ENCODE data around the gene RCE1. TPM values are rescaled to one million over a fixed set of nuclear protein-coding genes. Genes with fewer than 3 reads are reported as not detected.

The RCE1 gene
- total RNA-seq, 1 donor from 2014 or later, result 45.2 TPM

- TF ChIP-seq CTCF (IDR thresholded peaks at IDR 0.05; ENCODE audit: insufficient read depth, low read length, poor library complexity, severe bottlenecking), result no peak
- DNase-seq (ENCODE audit: low read depth), result no peak
- H3K36me3 ChIP-seq (ENCODE audit: control insufficient read depth, insufficient read depth, low read length), result no peaks in the 10 kb centered on the region
- no peaks in the 10 kb centered on the region for H3K27me3 ChIP-seq (ENCODE audit: control insufficient read depth, insufficient read depth, low read length)
- H3K4me3 ChIP-seq (ENCODE audit: low read depth, low read length), result no peak overlapping the region
These were observed 41.2 kb downstream of the RCE1 start for GRCh38 chr11:66884443-66884842.

GRCh38 chr11:66885469-66885868, 42.2 kb downstream of the RCE1 start:
- TF ChIP-seq CTCF (IDR thresholded peaks at IDR 0.05; ENCODE audit: insufficient read depth, low read length, poor library complexity, severe bottlenecking), result no peak
- DNase-seq (ENCODE audit: low read depth), result no peak
- no peak overlapping the region for H3K4me3 ChIP-seq (ENCODE audit: low read depth, low read length)
- H3K27me3 ChIP-seq (ENCODE audit: control insufficient read depth, insufficient read depth, low read length), result no peaks in the 10 kb centered on the region
- no peaks in the 10 kb centered on the region for H3K36me3 ChIP-seq (ENCODE audit: control insufficient read depth, insufficient read depth, low read length)

- no peak for DNase-seq (ENCODE audit: low read depth)
- H3K36me3 ChIP-seq (ENCODE audit: control insufficient read depth, insufficient read depth, low read length), result no peaks in the 10 kb centered on the region
- H3K27me3 ChIP-seq (ENCODE audit: control insufficient read depth, insufficient read depth, low read length), result no peaks in the 10 kb centered on the region
- no peak overlapping the region for H3K4me3 ChIP-seq (ENCODE audit: low read depth, low read length)
- no peak for TF ChIP-seq CTCF (IDR thresholded peaks at IDR 0.05; ENCODE audit: insufficient read depth, low read length, poor library complexity, severe bottlenecking)
These were observed 42.8 kb downstream of the RCE1 start for GRCh38 chr11:66885950-66886440.

- DNase-seq (ENCODE audit: low read depth), result no peak
- Histone ChIP-seq H3K27me3 (ENCODE audit: control insufficient read depth, insufficient read depth, low read length) (no peaks in the 10 kb centered on the region), H3K4me3 (ENCODE audit: low read depth, low read length) (no peak overlapping the region), H3K36me3 (ENCODE audit: control insufficient read depth, insufficient read depth, low read length) (no peaks in the 10 kb centered on the region)
- no peak for TF ChIP-seq CTCF (IDR thresholded peaks at IDR 0.05; ENCODE audit: insufficient read depth, low read length, poor library complexity, severe bottlenecking)
These were observed 43.5 kb downstream of the RCE1 start for GRCh38 chr11:66886671-66887221.

- TF ChIP-seq CTCF (IDR thresholded peaks at IDR 0.05; ENCODE audit: insufficient read depth, low read length, poor library complexity, severe bottlenecking), result no peak
- DNase-seq (ENCODE audit: low read depth), result no peak
- Histone ChIP-seq H3K36me3 (ENCODE audit: control insufficient read depth, insufficient read depth, low read length) (no peaks in the 10 kb centered on the region), H3K4me3 (ENCODE audit: low read depth, low read length) (no peak overlapping the region), H3K27me3 (ENCODE audit: control insufficient read depth, insufficient read depth, low read length) (no peaks in the 10 kb centered on the region)
These were observed 44.3 kb downstream of the RCE1 start for GRCh38 chr11:66887526-66887925.

GRCh38 chr11:66888282-66888681, 45.0 kb downstream of the RCE1 start:
- no peak overlapping the region for H3K4me3 ChIP-seq (ENCODE audit: low read depth, low read length)
- no peak for DNase-seq (ENCODE audit: low read depth)
- no peak for TF ChIP-seq CTCF (IDR thresholded peaks at IDR 0.05; ENCODE audit: insufficient read depth, low read length, poor library complexity, severe bottlenecking)

More at GRCh38 chr11:66888282-66888681, 45.0 kb downstream of the RCE1 start:
- Histone ChIP-seq H3K27me3 (ENCODE audit: control insufficient read depth, insufficient read depth, low read length) (no peaks in the 10 kb centered on the region), H3K36me3 (ENCODE audit: control insufficient read depth, insufficient read depth, low read length) (no peaks in the 10 kb centered on the region)
